ENCODE data around the gene C19orf44.

The C19orf44 gene

GRCh38 chr19:16554776-16555175 is 58.6 kb downstream of the C19orf44 start:
- in situ Hi-C loops (cut with HindIII; ENCODE audit: low pct_ligation_motif_present, low pct_unique_long_range_greater_than_20kb, low sequenced_read_pairs): no loop called here
- DNase-seq: no peak

- no peak for DNase-seq
- in situ Hi-C loops (cut with HindIII; ENCODE audit: low pct_ligation_motif_present, low pct_unique_long_range_greater_than_20kb, low sequenced_read_pairs): no loop called here
Observed at GRCh38 chr19:16559780-16560276, 63.6 kb downstream of the C19orf44 start.

GRCh38 chr19:16561382-16561781 is 65.2 kb downstream of the C19orf44 start:
- in situ Hi-C loops (cut with HindIII; ENCODE audit: low pct_ligation_motif_present, low pct_unique_long_range_greater_than_20kb, low sequenced_read_pairs): no loop called here
- DNase-seq: no peak

- in situ Hi-C loops (cut with HindIII; ENCODE audit: low pct_ligation_motif_present, low pct_unique_long_range_greater_than_20kb, low sequenced_read_pairs): no loop called here
- DNase-seq: no peak
Observed at GRCh38 chr19:16562608-16563025, 66.4 kb downstream of the C19orf44 start.

GRCh38 chr19:16564842-16565241 is 68.6 kb downstream of the C19orf44 start:
- no peak for DNase-seq
- in situ Hi-C loops (cut with HindIII; ENCODE audit: low pct_ligation_motif_present, low pct_unique_long_range_greater_than_20kb, low sequenced_read_pairs): no loop called here

- DNase-seq: no peak
- in situ Hi-C loops (cut with HindIII; ENCODE audit: low pct_ligation_motif_present, low pct_unique_long_range_greater_than_20kb, low sequenced_read_pairs): no loop called here
Observed at GRCh38 chr19:16566161-16566560, 70.0 kb downstream of the C19orf44 start.

GRCh38 chr19:16566702-16567101 is 70.5 kb downstream of the C19orf44 start:
- no peak for DNase-seq
- in situ Hi-C loops (cut with HindIII; ENCODE audit: low pct_ligation_motif_present, low pct_unique_long_range_greater_than_20kb, low sequenced_read_pairs): no loop called here

GRCh38 chr19:16569609-16570320 is 73.6 kb downstream of the C19orf44 start:
- in situ Hi-C loops (cut with HindIII; ENCODE audit: low pct_ligation_motif_present, low pct_unique_long_range_greater_than_20kb, low sequenced_read_pairs): no loop called here
- DNase-seq: no peak
